ENCODE results near the gene MAN2B1.
A peak's percentile ranks its signal among the peaks of the same experiment; 100 is the strongest.
"Not testable (repeated sequence)": the region's sequence is repeated elsewhere in the genome, so short reads cannot be mapped to it uniquely, and the experiment has no call there.

Gene MAN2B1

DNA sequence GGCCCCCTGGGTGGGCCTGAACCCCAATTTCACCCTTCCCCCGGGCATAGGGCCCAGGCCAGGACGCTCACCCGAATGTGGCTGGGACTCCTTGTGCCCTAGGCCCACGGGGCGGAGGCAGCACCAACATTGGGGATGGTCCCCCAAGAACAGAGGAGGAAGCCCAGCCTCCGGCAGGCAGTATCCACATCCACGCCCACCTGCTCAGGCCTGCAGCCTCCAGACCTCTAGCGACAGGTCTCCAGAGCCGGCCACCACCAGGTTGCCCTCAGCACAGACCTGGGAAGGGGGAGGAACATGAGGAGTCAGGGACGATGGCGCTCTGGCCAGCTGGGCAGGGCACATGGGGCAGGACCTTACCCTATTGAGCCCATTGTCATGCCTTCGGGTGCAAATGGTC is 22.5 kb upstream of the MAN2B1 start:
- no peak for DNase-seq

DNA sequence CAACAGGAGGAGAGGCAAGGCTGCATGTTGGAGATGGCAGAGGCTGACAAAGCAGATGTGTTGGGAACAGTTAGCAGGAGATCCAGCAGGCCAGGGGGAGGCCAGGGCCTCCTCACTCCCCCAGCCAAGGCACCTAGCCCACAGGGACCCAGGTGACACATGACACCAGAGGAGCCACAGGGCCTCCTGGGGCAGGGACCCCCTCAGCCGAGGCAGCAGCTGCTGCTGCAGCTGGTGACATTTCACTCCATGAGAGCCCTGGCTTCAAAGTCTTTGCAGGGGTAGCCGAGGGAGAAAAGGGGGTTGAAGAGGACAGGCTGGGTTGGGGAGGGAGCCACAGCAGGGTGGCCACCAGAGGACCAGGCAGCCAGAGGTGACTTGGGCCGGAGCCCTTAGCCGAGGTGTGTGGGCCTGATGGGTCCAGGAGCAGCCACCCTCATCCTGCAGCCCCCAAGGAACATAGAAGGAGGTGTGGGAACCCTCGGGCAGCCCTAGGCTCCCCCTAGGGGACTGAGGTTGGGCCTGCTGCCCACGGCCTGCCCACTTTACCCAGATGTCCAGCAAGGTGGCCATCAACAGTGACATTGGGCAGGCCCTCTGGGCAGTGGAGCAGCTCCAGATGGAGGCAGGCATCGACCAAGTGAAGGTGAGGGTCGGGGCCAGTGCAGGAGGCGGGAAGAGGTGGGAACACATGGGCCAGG is 21.1 kb upstream of the MAN2B1 start, which contains the start of gene GNG14:
GNG14 (plus strand) TSS at position 503 of the 701 bp plus-strand sequence; CDS start at position 554, 51 bp downstream.
- no peak for DNase-seq

DNA sequence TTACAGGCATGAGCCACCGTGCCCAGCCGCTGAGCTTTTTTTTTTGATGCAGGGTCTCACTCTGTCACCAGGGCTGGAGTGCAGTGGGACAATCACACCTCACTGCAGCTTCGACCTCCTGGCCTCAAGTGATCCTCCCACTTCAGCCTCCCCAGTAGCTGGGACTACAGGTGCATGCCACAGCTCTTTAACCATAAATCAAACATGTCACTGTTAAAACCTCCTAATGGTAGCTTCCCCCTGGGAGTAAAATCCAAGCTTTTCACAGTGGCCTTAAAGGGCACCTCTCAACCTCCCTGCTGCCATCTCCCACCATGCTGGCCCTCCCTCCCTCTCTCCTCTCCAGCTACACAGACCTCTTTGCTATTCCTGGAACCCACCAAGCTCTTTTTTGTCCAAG is 19.3 kb upstream of the MAN2B1 start:
- no peak for DNase-seq

DNA sequence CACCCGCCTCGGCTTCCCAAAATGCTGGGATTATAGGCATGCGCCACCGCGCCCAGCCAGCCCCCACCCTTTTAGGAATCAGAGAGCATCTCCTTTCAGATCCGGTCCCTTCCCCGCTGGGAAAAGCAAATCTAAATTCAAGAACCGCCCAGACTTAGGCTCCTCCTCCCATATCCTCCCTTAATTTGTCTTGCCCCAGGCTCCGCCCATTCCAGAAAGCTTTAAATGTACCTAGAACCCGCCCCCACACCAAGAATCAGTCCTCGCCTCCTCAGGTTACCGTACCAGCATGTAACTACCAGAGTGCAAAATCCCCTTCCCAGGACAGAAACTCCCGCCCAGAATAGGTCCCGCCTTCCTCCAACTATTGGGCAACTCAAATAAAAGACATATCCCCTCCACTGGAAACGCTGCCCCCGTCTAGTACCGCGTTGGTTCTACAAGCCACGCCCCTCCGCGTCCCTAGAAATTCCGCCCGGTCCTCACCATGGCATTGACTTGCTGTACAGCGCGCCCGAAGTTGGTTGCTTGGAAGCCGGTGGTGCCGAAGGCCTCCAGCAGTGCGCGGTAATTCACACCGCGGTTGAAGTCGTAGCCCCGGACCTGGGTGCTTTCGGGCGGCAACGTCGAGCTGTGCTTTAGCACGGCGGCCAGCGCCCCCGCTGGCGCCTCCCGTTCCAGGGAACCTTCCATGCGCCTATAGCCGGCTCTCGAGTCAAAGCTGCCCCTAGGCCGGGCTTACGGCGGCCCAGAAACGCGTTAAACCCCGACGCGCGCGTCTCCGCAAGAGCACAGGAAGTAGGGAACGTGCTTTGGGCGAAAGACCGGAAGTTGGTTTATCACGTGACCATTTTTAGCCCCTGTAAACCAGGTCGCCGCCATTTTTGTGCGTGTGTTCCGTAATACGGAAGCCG is 14.8 kb upstream of the MAN2B1 start, which contains the start of gene DHPS:
DHPS (minus strand) TSS at position 807 of the 914 bp plus-strand sequence; CDS start at position 693, 114 bp downstream.
- DNase-seq: peak; percentile 98

DNA sequence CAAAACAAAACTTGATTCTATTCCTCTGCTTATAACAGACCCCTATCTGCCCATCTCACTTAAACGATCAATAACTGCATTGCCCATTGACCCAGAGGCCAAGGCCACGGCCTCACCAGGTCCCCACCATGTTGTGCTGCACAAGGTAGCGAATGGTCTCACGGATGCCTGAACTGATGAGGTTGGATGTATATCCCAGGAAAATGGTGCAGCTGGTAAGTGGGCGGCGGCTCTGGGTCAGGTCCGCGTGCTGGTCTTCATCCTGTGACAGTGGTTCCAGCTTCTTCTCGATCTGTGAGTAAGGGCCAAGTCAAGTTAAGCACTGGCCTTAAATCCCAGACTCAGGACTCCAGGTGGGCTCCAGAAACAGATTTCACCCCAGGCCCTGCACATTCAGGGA is 13.5 kb upstream of the MAN2B1 start:
- no peak for DNase-seq

DNA sequence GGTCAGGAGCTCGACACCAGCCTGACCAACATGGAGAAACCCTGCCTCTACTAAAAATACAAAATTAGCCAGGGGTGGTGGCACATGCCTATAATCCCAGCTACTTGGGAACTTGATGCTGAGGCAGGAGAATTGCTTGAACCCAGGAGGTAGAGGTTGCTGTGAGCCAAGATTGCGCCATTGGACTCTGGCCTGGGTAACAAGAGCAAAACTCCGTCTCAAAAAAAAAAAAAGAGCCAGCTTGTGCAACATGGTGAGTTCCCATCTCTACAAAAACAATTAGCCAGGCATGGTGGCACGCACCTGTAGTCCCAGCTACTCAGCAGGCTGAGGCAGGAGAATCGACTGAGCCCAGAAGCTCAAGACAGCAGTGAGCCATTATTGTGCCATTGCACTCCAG is 11.5 kb upstream of the MAN2B1 start:
- not testable (repeated sequence) for DNase-seq

DNA sequence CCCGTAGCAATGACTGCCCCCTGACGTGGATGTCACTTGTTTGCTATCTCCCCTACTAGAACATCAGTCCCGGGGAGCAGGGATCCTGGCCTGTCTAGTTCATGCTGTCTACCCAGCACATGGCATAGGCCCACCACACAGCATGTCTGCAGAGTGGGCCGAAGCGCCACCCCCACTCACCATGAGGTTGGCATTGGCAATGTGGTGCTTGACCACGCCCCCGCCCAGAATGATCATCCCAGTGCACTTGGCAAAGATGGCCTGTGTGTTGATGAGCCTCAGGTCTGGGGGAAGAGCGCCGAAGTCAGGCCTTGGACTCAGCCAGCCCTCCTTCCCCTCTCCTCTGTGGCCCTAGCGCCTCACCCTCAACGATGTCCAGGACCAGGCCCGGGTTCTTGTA is 10.4 kb upstream of the MAN2B1 start:
- no peak for DNase-seq

DNA sequence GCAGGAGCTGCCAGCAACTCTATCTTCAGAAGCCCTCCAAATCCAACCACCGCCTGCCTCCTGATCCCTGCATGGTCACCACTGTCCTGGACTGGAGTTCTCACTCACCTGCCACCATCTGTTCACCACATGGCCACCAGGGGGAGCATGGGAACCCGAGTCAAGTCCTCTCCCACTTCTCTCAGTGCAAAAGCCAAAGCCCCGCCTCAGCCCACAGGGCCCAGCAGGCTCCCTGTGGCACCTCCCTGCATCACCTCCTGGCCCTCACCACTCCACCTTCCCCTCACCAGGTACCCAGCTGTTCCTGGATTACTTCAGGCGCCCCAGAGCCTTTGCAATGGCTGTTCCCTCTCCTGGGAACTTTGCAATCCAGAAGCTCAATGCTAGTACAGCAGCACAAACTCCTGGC is 9.8 kb upstream of the MAN2B1 start:
- DNase-seq: peak; percentile 73

DNA sequence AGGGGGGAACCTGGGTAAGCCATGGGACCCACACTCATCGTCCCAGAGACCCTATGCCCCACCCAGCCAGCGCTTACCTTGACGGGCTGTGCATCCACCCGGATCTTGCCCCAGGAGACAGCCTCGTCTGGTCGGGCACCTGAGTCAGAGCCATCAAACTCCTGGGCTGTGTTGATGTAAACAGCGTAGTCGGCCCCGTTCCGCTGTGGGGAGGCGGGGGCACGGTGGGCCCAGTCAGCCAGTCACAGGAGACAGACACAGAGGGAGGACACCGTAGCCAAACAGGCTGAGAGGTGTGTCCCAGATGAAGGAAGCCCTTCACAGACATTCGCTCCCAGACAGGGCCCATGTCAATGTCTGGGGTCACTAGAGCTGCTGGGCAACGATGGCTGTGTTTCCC is 9.4 kb upstream of the MAN2B1 start:
- DNase-seq: no peak

DNA sequence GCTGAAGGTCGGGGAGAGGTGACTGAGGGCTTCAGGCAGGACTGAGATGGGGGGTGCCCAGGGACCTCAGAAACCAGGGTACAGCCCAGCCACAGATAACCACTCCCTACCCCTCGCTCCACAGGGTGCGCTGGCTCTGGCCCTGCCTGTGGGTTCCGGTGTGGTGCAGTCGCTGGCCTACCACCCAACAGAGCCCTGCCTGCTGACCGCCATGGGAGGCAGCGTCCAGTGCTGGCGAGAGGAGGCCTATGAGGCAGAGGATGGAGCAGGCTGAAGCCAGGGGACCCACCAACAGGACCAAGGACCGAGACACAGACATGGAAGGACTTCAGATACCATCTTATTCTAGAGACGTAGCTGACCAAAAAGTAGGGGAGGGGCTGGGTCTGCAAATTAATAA is 8.9 kb upstream of the MAN2B1 start:
- no peak for DNase-seq

DNA sequence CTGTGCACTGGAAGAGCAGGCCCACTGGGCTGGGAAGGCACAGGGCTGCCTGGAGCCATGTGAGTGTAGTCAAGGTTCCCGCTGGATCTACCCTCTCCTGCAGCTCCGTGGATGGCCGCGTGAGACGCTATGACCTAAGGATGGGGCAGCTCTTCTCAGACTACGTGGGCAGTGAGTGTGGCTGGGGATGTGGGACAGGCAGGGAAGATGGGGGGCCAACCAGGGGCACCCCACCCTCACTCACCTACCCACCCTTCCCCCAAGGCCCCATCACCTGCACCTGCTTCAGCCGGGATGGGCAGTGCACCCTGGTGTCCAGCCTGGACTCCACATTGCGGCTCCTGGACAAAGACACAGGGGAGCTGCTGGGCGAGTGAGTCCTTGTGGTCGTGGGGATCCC is 6.2 kb upstream of the MAN2B1 start:
- no peak for DNase-seq

DNA sequence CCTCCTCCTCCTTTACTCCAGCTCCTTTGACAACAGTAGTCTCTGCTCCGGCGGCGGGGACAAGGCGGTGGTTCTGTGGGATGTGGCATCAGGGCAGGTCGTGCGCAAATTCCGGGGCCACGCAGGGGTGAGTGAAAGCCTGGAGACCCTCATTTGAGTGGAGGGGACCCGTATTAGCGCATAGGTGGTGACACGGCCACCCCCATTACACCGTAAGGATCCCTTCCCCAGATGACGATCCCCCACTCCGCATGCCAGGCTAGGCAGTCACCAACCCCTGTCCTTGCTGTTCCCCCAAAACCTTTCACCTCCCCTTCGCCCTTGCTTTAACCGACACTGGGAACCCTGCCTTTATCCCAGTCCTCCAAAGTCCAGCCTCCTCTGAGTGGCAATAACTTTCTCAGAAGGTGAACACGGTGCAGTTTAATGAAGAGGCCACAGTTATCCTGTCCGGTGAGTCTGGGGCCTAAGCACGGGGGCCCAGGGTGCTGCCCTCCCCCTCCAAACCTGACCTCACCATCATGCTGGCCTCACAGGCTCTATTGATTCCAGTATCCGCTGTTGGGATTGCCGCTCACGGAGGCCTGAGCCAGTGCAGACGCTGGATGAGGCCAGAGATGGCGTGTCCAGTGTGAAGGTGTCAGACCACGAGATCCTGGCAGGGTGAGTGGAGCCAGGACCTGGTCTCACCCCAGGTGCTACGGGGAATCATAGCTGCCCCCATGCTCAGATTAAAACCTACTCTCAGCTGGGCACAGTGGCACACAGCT is 3.8 kb upstream of the MAN2B1 start:
- no peak for DNase-seq

DNA sequence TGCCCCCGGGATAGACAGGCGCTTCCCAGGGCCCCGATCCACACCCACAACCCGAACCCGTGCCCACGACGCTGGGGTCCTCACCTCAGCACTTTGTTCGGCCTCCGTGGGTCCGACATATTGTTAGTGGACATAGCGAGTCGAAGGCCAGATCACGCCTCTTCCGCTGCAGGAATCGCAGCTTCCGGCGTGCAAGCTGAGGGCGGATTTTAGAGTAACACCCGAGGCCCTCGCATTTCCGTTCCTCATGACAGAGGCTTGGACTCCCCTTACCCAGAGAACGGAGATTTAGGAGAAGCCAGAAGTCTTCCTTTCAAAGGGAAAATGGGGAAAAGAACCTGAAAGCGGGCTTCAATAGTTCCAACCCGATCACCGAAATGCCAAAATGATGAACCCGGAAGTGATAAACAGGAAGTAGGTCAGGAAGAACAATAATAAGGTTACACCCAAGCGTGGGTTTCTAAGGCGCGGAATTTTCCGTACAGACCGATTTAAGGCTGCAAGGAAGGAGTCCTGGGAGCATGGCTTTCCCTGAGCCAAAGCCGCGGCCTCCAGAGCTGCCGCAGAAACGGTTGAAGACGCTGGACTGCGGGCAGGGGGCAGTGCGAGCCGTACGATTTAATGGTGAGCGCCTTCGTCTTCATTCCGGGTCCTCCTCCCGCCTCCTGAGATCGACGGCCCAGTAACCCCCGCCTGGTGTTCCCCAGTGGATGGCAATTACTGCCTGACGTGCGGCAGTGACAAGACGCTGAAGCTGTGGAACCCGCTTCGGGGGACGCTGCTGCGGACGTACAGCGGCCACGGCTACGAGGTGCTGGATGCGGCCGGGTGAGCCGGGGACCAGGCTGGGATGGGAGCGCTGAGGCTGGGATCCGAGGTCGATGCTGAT is 3.0 kb upstream of the MAN2B1 start:
- peak; percentile 80 for DNase-seq

DNA sequence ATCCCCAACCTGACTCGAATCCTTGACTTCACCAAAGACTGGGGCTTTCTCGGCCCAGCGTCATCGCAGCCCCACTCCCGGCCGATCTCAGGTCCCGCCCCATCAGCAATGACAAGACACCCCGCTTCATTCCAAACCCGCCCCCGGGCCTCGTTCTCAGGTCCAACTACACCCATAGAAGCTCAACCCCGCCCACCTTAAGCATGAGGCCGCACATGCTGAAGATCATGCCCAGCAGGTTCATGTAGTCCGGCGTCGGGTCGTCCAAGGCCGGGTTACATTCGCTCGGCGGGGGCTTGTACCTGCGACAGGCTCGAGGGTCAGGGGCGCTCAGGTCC is 2.4 kb upstream of the MAN2B1 start:
- peak; percentile 38 for DNase-seq

DNA sequence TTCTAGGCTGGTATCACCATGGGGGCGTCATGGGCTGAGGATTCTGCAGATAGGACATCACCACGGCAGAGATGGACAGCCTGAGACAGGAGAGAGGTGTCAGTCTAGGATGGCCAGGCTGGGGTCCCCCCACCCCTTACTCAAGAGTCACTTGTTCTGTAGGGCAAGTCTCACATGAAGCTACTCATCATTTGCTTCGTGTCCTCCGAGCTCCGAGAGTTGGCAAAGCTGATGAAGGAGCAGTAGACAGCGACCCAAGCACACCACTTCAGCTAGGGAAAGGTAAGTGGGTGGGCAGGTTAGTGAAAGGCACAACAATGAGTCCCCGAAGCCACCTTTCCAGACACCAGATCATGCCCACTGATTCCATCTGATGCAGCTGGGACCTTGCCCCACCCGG is 1.8 kb upstream of the MAN2B1 start:
- no peak for DNase-seq

DNA sequence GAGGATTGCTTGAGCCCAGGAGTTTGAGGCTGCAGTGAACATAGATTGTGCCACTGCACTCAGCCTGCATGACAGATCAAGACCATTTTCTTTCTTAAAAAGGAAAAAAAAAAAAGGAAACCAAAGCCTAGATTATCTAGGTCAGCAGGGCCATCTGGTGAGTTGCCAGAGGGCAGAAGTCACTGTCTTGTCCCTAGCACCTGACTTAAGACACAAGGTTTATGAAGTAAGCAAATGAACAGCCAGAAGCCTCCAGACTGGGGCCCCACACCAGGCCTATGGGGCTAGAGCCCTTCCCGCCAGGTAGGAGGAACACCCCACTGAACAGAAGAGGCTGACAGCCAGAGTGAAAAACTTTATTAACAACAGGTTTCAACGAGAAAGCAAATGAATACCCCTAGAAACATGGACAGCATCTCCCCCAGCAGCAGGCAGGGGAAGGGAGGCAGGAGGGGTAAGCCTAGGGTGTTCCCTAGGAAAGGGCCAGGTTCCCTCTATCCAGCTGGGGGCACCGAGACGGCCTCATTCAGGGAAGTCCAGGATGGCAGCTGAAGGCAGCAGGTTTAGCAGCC is 1.3 kb upstream of the MAN2B1 start:
- no peak for DNase-seq

DNA sequence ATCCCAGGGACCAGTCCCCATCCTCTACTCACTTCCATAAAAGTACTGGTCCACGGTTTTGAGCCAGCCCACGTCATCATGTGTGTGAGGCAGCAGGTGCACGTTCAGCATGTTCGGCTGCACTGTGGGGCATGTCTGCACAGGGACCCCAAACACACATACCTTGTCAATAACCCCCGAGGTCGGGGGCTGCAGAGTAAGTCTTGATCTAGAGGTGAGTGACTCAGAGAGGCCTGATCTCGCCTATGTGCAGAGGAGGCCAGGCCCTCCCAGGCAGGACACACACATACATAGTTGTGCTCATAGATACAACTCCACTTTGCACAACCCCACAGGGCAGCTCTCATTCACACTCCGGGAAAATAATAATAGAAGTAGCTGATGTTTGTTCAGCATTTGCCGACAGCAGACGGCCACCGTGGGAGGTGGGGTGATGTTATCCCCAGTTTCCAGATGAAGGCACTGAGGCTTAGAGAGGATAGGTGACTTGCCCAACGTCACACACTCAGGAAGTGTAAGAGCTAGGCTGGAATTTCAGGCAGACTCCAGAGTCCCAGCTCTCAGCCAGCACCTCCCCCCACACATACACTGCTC is 774 bp downstream of the MAN2B1 start:
- peak; percentile 9 for DNase-seq

DNA sequence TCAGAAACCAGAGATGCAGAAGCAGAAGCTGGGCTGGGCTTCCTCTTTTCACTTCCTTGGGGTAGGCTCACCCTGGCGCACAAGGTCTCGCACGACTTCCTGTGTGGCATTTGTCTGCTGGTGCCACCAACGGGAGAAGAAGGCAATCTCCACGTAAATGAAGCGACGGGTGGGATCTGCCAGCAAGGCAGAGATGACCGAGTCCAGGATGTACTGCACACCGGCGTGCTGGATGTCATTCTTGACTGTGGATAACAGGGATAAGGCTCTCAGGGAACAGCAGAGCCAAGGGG is 1.3 kb downstream of the MAN2B1 start:
- no peak for DNase-seq

DNA sequence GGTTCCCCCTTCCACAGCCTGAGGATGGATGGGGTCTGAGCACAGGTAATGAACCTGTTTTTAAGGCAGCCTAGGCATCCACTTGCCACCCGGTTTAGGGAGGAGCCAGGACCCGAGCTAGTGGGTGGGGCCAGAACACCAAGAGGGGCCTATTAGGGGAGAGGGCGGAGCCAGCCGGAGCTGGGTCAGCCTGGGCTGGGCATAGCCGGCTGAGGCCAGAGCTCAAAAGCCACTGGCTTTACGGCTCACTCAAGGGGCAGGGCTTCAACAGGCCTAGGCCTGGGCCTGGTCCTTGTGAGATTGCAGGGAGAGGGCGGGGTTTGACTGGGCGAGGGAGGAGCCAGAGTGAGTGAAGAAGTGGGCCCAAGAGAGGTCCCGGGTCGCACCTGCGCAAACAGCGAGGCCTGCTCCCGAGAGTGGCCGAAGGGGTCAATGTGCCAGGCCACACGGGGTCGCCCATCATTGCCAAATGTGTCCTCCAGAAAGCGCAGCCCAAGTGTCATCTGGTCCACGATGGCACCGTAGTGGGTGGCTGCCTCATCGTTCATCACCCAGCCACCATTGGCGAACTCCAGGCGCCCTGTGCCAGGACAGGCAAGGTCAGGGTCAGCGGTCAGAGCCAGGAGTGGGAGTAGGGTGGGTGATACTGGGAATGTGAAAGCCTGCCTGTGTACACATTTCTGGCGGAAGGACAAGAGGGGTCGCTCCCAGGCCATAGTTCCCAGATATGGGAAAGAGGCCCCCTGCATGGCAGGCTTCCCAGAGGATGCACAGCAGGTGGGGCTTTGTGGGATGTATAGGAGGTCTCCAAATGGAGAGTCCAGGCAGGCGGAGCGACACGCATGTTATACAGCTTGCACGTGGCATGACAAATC is 1.9 kb downstream of the MAN2B1 start:
- peak; percentile 10 for DNase-seq

DNA sequence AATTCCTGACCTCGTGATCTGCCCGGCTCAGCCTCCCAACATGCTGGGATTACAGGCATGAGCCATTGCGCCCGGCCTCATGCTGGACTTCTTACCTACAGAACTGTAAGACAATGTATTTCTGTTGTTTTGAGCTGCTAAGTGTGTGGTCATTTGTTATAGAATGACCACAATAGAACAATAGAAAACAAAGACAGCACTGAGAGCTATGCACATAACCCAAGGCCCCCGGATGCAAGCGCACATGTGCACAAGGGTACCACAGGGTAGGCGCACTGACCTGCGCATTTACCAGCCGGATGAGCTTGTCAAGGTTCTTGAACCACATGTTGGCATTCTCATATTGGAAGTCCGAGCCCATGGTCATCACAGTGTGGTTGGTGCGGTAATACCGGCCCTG is 5.6 kb downstream of the MAN2B1 start:
- no peak for DNase-seq
